Aorta (tissue), 5 donors: ENCODE measurements around the gene C1QB. TPM values are rescaled to one million over a fixed set of nuclear protein-coding genes. Genes with fewer than 3 reads are reported as not detected.

Experiments
- ATAC-seq: fragments of 200-7000 bp; cut with Tn5 transposase; one replicate; pipeline ENCODE4 v1.9.1; 2022; ENCODE audit warnings: moderate library complexity; ENCODE audit not compliant: low FRiP score
- DNase-seq, 2 donors: peaks; one replicate each; pipeline ENCODE4 v3.0.0-alpha.2; 2020
- H3K27ac ChIP-seq, 2 donors: one replicate each; pipeline ENCODE4 v1.5.1; 2013; ENCODE audit warnings: low read length in 2 of 2, mild to moderate bottlenecking in 2 of 2, moderate library complexity in 2 of 2, control low read depth in 1 of 2, inconsistent platforms in 1 of 2, low read depth in 1 of 2
- H3K27me3 ChIP-seq, 2 donors: one replicate each; pipeline ENCODE4 v1.6.1; 2013; ENCODE audit warnings: control low read depth in 1 of 2, low read length in 1 of 2, mild to moderate bottlenecking in 1 of 2, moderate library complexity in 1 of 2; ENCODE audit not compliant: insufficient read depth in 2 of 2, control insufficient read depth in 1 of 2
- H3K36me3 ChIP-seq, 2 donors: one replicate each; pipeline ENCODE4 v1.6.1; 2013; ENCODE audit warnings: control low read depth in 1 of 2, low read length in 1 of 2, mild to moderate bottlenecking in 1 of 2; ENCODE audit not compliant: insufficient read depth in 2 of 2, control insufficient read depth in 1 of 2
- H3K4me1 ChIP-seq, 2 donors: one replicate each; pipeline ENCODE4 v1.6.1; 2013; ENCODE audit warnings: low read length in 2 of 2, control low read depth in 1 of 2, mild to moderate bottlenecking in 1 of 2, moderate library complexity in 1 of 2; ENCODE audit not compliant: insufficient read depth in 2 of 2, control insufficient read depth in 1 of 2
- H3K4me3 ChIP-seq, 2 donors: one replicate each; pipeline ENCODE4 v1.5.1; 2013; ENCODE audit warnings: low read length in 2 of 2, control low read depth in 1 of 2, mild to moderate bottlenecking in 1 of 2
- H3K9me3 ChIP-seq: one replicate; pipeline ENCODE4 v1.6.1; 2013; ENCODE audit warnings: mild to moderate bottlenecking, low read length; ENCODE audit not compliant: control insufficient read depth
- WGBS, 2 donors: extraction: QIAGEN DNeasy Blood & Tissue Kit; methylation state at CpG; one replicate each; pipeline ENCODE4 v1.1.7; 2013; 5-methylcytosine and 5-hydroxymethylcytosine counted together
- intact Hi-C, 2 donors: fragments of 100-400 bp; cut with DNase I; formaldehyde crosslinking; loops; one replicate each; pipeline versions ENCODE4 v1.14.2 to v1.15.0; 2022
- polyA plus RNA-seq, 2 donors: library from polyadenylated mRNA; stranded (reverse); fragments of 200-250 nt; gene quantifications; one replicate each; pipeline ENCODE4 v1.2.3, GENCODE V29; 2013
- total RNA-seq, 2 donors: library from RNA; stranded (reverse); fragmentation: NEBNext Ultra II Directional; extraction: Animal tissue kit (Norgen Biotek cat#: 25700); gene quantifications; one replicate each; pipeline ENCODE4 v1.2.1, GENCODE V29; 2021
- donor health status: healthy with polysubstance abuse.
- donor health status: Bipolar disorder and iron deficiency.
- donor health status: DM: no; HTN: no; CAD: no.
- donor health status: DM: no; HTN: no; CAD: no.
- donor health status: DM: yes; HTN: yes; CAD: no.

The C1QB gene
- total and polyA plus RNA-seq, 4 donors, result 84.7 to 425 (median 267) TPM

DNA sequence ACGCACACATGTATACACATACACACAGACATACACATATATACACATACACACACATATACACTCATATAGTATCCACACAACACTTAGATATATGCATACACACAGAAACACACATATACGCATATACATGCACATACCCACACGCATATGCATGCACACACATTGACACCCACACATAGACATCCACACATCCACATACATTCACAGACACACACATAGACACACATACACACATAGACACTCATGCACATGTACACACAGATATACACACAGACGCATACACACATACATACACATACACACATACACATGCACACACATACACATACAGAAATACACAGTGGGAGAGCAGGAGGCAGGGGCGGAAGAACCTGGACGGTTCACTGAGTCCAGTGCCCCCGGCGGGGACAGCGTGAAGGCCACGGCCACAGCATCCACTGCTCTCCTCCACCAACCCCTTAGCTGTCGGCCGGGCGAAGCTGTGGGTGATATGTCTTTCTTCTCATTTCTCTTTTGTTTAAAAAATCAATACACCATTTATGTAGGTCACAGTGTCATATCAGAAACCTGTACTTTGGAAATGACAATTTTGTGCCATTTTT is 2.8 kb upstream of the C1QB start:
- Histone ChIP-seq H3K9me3 (no peaks in the 10 kb centered on the region), H3K36me3 (no peaks in the 10 kb centered on the region), H3K27me3 (no peaks in the 10 kb centered on the region), H3K4me1 (no peaks in the 10 kb centered on the region), H3K4me3 (no peak overlapping the region), H3K27ac (no peak overlapping the region)
- intact Hi-C loops, result no loop called here
- DNase-seq (no peak), ATAC-seq (no peak)
- 89 to 92% methylated on average over 13 of the region's 13 CpGs for WGBS, 2 donors

DNA sequence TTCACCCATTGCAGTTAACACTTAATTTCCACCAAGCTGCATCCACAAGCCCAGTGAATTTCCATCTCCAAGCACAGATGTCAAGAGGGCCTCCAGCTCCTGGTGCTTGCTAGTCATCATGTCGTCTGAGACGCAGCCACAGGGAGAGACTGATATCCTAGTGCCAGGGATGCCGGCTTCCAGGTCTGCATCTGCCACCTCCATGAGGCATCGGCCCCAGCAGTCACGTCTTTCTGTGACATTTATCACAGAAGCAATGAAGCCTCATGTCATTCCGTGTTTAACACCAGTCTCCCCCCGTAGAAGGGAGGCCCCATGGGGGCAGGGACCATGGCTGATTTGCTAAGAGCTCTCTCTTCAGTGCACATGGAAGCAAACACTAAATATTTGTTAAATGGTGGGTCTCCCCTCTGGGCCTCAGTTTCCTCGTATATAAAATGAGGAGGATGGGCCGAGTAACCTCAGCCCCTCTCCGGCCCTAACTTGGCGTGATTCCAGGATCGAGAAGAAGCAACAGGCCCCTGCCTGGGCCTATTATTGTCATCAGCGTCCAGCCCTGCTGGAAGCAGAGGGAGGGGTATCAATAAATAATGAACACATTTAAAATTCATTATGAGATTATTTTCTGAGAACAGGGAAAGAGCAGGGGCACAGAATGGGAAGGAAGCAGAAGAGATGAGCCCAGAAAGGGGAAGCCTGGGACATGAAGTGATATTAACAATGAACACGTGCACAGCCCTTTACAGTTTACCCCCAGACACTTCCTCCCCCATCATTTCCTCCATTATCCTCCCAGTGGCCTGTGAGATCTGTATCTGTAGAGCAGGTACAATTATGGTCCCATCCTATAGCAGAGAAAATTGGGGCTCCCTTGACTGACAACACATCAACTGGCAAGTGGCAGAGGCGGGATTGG is 837 bp upstream of the C1QB start:
- Histone ChIP-seq H3K4me3 (no peak overlapping the region), H3K36me3 (no peaks in the 10 kb centered on the region), H3K4me1 (no peaks in the 10 kb centered on the region), H3K27ac (no peak overlapping the region), H3K9me3 (no peaks in the 10 kb centered on the region), H3K27me3 (no peaks in the 10 kb centered on the region)
- intact Hi-C loops, result no loop called here
- ATAC-seq, result no peak
- no peak for DNase-seq
- 75 to 77% methylated on average over 15 of the region's 15 CpGs for WGBS, 2 donors

DNA sequence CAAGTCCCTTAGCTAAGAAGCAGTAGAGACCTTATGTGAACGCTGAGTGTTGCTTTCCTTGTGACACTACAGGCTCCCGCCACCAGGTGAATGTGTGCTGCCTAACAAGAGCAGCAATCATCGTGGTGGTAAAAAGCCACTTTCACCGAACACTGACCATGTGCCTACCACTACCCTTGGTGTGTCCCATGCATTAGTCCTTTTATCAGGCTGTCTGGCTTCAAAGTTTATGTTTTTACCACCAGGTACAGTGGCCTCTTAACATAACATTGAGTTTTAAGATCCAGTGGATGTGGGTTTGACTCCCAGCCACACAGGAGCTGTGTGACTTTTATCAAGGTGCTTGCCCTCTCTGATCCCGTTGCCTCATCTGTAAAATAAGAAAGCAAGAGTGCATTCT is 1.7 kb downstream of the C1QB start:
- H3K4me3 ChIP-seq, result no peak overlapping the region

DNA sequence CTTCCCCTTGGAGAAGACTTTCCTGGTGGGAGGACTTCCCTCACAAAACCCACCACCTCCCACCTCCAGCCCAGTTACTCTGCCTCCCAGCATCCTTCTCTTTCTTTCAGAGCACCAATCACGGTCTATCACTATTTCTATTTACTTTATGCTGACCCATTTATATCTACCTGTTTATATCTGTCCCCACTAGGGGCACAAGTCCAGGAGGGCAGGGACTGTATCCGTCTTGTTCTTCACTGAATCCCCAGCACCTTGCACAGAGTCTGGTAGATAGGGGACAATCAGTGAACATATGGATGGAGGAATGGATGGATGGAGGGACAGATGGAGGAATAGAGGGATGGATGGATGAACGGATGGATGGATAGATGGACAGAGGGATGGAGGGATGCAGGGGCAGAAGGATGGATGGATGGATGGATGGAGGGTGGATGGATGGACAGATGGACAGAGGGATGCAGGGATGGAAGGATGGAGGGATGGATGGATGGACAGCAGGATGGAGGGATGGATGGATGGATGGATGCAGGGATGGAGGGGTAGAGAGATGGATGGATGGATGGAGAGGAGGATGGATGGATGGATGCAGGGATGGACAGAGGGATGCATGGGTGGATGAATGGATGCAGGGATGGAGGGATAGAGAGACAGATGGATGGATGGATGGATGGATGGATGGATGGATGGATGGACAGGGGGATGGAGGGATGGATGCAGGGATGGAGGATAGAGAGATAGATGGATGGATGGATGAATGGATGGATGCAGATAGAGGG is 5.5 kb downstream of the C1QB start:
- H3K4me3 ChIP-seq, result no peak overlapping the region
- H3K9me3 ChIP-seq, result no peaks in the 10 kb centered on the region
- no peaks in the 10 kb centered on the region for H3K36me3 ChIP-seq
- H3K27ac ChIP-seq, result no peak overlapping the region
- no peak for DNase-seq
- WGBS, 2 donors, result 64 to 75% methylated on average over 3 of the region's 3 CpGs
- intact Hi-C loops, result no loop called here
- no peak for ATAC-seq
- no peaks in the 10 kb centered on the region for H3K27me3 ChIP-seq
- no peaks in the 10 kb centered on the region for H3K4me1 ChIP-seq

More for the DNA sequence above, 1.7 kb downstream of the C1QB start:
- Histone ChIP-seq H3K9me3 (no peaks in the 10 kb centered on the region), H3K27ac (no peak overlapping the region), H3K4me1 (no peaks in the 10 kb centered on the region), H3K27me3 (no peaks in the 10 kb centered on the region), H3K36me3 (no peaks in the 10 kb centered on the region)
- ATAC-seq (no peak), DNase-seq (no peak)
- intact Hi-C loops, result no loop called here
- WGBS, 2 donors, result 56 to 61% methylated on average over 5 of the region's 5 CpGs

DNA sequence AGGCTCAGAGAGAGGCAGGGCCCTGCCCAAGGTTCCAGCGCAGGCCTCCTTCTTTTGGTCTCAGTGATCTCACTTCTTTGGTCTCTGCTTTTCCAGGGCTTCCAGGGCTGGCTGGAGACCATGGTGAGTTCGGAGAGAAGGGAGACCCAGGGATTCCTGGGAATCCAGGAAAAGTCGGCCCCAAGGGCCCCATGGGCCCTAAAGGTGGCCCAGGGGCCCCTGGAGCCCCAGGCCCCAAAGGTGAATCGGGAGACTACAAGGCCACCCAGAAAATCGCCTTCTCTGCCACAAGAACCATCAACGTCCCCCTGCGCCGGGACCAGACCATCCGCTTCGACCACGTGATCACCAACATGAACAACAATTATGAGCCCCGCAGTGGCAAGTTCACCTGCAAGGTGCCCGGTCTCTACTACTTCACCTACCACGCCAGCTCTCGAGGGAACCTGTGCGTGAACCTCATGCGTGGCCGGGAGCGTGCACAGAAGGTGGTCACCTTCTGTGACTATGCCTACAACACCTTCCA is 7.7 kb downstream of the C1QB start:
- no peak overlapping the region for H3K4me3 ChIP-seq
- ATAC-seq (no peak), DNase-seq (peak in 1 of 2 donors; percentile 36)
- intact Hi-C loops, result no loop called here
- no peak overlapping the region for H3K27ac ChIP-seq
- no peaks in the 10 kb centered on the region for H3K4me1 ChIP-seq
- H3K9me3 ChIP-seq, result no peaks in the 10 kb centered on the region
- no peaks in the 10 kb centered on the region for H3K36me3 ChIP-seq
- H3K27me3 ChIP-seq, result no peaks in the 10 kb centered on the region
- WGBS, 2 donors, result 93 to 94% methylated on average over 19 of the region's 19 CpGs

DNA sequence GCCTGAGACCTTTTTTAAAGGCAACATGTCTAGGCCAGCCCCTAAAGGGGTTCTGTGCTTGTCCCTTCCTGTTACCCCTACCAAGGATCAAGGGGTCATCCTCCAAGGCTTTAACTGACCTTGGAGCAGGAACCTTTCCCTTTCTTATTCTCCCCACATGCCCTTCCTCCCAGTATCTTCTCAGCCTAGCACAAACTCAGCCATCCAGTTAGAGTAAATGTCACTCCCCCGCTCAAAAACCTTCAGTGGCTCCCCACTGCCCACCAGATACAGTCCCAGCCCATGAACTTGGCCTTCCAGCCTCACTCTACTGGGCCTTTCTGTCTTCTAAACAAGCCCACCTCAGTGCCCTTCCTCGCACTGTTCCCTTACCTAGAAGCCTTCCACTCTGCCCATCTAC is 8.8 kb downstream of the C1QB start:
- Histone ChIP-seq H3K9me3 (no peaks in the 10 kb centered on the region), H3K4me1 (no peaks in the 10 kb centered on the region), H3K36me3 (no peaks in the 10 kb centered on the region), H3K4me3 (no peak overlapping the region), H3K27ac (no peak overlapping the region), H3K27me3 (no peaks in the 10 kb centered on the region)
- intact Hi-C loops, result no loop called here
- DNase-seq, result no peak
- ATAC-seq, result no peak
- 93 to 94% methylated on average over 2 of the region's 2 CpGs for WGBS, 2 donors

DNA sequence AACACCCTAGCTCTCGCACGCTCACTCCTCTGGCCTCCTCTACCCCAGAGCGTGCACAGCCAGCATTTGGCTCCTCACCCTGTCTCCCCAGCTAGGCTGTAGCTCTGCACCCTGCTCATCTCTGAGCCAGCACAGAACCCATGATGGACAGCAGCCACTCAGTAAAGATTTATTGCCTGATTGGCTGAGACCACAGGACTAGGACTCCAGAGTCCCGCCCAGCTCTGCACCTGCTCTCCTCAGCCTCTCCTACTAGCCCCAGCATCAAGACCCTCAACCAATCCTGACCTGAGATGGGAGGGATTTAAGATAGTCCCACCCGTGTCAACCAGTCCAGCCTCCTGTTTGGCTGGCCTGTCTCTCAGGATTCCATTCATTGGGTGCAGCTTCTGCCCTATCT is 9.3 kb downstream of the C1QB start:
- WGBS, 2 donors, result 79 to 85% methylated on average over 5 of the region's 5 CpGs

DNA sequence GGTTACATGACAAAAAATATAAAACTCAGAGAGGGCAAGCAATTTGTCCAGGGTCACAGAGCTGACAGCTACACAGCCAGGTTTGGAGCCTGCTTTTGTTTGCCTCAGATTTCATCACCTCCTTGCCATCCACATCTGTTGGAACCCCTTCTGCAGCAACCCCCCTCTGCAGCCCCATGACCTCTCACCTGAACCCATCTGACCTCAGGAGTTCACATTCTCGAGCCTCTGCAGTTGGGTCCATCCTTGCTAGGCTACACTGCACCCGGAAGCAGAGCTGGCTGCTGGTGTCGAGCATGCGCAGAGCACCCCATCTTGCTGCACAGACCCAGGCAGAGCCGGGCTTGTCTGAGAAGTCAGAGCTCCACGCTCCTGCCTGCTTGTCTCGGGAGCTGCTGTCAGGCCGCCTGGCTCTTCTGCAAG is 10.0 kb downstream of the C1QB start:
- WGBS, 2 donors, result 72 to 79% methylated on average over 8 of the region's 8 CpGs

More for the DNA sequence above, 9.3 kb downstream of the C1QB start:
- Histone ChIP-seq H3K9me3 (no peaks in the 10 kb centered on the region), H3K27me3 (no peaks in the 10 kb centered on the region), H3K27ac (no peak overlapping the region), H3K4me3 (no peak overlapping the region), H3K4me1 (no peaks in the 10 kb centered on the region), H3K36me3 (no peaks in the 10 kb centered on the region)
- intact Hi-C loops, result no loop called here
- ATAC-seq (no peak), DNase-seq (peak in 1 of 2 donors; percentile 57)

More for the DNA sequence above, 10.0 kb downstream of the C1QB start:
- no peak for DNase-seq
- intact Hi-C loops, result no loop called here
- Histone ChIP-seq H3K4me1 (no peaks in the 10 kb centered on the region), H3K4me3 (no peak overlapping the region), H3K27ac (no peak overlapping the region), H3K36me3 (no peaks in the 10 kb centered on the region), H3K9me3 (no peaks in the 10 kb centered on the region), H3K27me3 (no peaks in the 10 kb centered on the region)
- ATAC-seq, result no peak
